Gastroesophageal sphincter (tissue), 4 donors: ENCODE results near the gene DOCK6. TPM values are rescaled to one million over a fixed set of nuclear protein-coding genes. Genes with fewer than 3 reads are reported as not detected.

Experiments used
- ATAC-seq: fragments of 150-250 bp; one replicate; pipeline ENCODE4 v1.9.1; 2016; ENCODE audit warnings: mild to moderate bottlenecking, moderate library complexity
- H3K27ac ChIP-seq, 4 donors: fragments of 200-600 bp; sonication (generic) in 3 of 4; 1 replicate in 3 of 4; 2 replicates in 1 of 4; pipeline ENCODE4 v1.5.1; 2016 to 2019
- H3K27me3 ChIP-seq: fragments of 200-600 bp; sonication (generic); one replicate; pipeline ENCODE4 v1.5.1; 2019
- H3K36me3 ChIP-seq, 2 donors: fragments of 200-600 bp; sonication (generic); one replicate each; pipeline ENCODE4 v1.5.1; 2019; ENCODE audit warnings: control low read depth in 1 of 2
- H3K4me1 ChIP-seq, 3 donors: fragments of 200-600 bp; sonication (generic); 1 replicate in 2 of 3; 2 replicates in 1 of 3; pipeline ENCODE4 v1.5.1; 2016 to 2019; ENCODE audit warnings: control low read depth in 2 of 3
- H3K4me3 ChIP-seq, 2 donors: fragments of 200-600 bp; sonication (generic); one replicate each; pipeline ENCODE4 v1.5.1; 2019; ENCODE audit warnings: mild to moderate bottlenecking in 1 of 2, moderate library complexity in 1 of 2
- H3K9me3 ChIP-seq, 3 donors: fragments of 200-600 bp; sonication (generic); one replicate each; pipeline ENCODE4 v1.5.1; 2017 to 2019; ENCODE audit warnings: control low read depth in 2 of 3
- EP300 ChIP-seq: sonication (generic); formaldehyde crosslinking; IDR thresholded peaks from one replicate; pipeline ENCODE4 v1.6.1; 2017; ENCODE audit warnings: antibody characterized with exemption, mild to moderate bottlenecking
- POLR2A ChIP-seq, 2 donors: fragments of 450-650 bp; IDR thresholded peaks; one replicate each; pipeline ENCODE4 v1.6.1; 2017; ENCODE audit warnings: antibody characterized with exemption in 2 of 2, mild to moderate bottlenecking in 2 of 2, moderate library complexity in 1 of 2
- POLR2AphosphoS5 ChIP-seq: sonication (generic); formaldehyde crosslinking; IDR thresholded peaks from one replicate; pipeline ENCODE4 v1.6.1; 2017; ENCODE audit warnings: antibody characterized with exemption
- WGBS, 2 donors: methylation state at CpG; one replicate each; pipeline ENCODE4 v1.1.5; 2018; ENCODE audit warnings: low coverage in 1 of 2; 5-methylcytosine and 5-hydroxymethylcytosine counted together
- total RNA-seq, 4 donors: library from RNA; depleted of rRNA; stranded (reverse); fragments of >200 nt; gene quantifications; one replicate each; pipeline ENCODE4 v1.1.0, GENCODE V29; 2016
- TF ChIP-seq, protein P1 (sequence below), 4 experiments: fragments of 200-600 bp in 2 of 4; fragments of 450-650 bp in 2 of 4; sonication (generic) in 1 of 4; IDR thresholded peaks; one replicate each; pipeline ENCODE4 v1.5.1; 2017 to 2019; ENCODE audit warnings: antibody characterized with exemption in 4 of 4, mild to moderate bottlenecking in 2 of 4, moderate library complexity in 2 of 4

Gene DOCK6
- total RNA-seq, 4 donors from 2014 or later = 18.5 to 43.1 (median 29.1) TPM

DNA sequence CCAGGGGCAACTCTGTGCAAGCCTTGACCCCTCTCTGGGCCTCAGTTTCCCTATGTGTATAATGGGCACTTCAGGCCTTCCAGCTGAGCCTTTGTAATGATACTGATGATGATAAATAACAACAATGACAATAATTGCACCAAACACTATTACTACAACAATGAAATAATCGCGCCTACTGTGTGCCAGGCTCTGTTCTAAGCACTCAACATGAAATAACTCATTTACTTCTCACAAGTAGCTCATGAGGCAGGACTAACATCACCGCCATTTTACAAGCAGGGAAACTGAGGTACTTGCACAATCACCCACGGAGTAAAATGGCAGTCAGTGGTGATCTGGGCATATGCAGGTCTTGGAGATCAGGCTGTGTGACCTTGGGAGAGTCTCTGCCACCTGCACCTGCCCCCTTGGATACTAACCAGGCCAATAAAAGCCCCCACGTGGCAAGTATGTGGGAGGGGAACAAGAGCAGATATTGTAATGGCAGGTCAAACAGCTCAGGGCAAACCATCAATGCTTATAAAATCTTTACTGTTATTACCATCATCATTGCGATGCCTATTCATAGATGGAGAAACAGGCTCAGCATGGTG lies 23.4 kb downstream of the DOCK6 start:
- peaks cover 0 to 92% of the 10 kb centered on the region in 2 donors for H3K36me3 ChIP-seq
- no peaks in the 10 kb centered on the region for H3K27me3 ChIP-seq
- H3K4me1 ChIP-seq = peaks cover 0 to 10% (median 0%) of the 10 kb centered on the region in 3 donors
- 90 to 96% methylated on average over 6 of the region's 6 CpGs for WGBS, 2 donors
- no peak overlapping the region for H3K27ac ChIP-seq
- TF ChIP-seq POLR2AphosphoS5 (no peak), POLR2A (IDR thresholded peaks at IDR 0.05) (no peak), EP300 (no peak)
- TF ChIP-seq, protein P1, sequence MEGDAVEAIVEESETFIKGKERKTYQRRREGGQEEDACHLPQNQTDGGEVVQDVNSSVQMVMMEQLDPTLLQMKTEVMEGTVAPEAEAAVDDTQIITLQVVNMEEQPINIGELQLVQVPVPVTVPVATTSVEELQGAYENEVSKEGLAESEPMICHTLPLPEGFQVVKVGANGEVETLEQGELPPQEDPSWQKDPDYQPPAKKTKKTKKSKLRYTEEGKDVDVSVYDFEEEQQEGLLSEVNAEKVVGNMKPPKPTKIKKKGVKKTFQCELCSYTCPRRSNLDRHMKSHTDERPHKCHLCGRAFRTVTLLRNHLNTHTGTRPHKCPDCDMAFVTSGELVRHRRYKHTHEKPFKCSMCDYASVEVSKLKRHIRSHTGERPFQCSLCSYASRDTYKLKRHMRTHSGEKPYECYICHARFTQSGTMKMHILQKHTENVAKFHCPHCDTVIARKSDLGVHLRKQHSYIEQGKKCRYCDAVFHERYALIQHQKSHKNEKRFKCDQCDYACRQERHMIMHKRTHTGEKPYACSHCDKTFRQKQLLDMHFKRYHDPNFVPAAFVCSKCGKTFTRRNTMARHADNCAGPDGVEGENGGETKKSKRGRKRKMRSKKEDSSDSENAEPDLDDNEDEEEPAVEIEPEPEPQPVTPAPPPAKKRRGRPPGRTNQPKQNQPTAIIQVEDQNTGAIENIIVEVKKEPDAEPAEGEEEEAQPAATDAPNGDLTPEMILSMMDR (IDR thresholded peaks at IDR 0.05) = no peak
- H3K4me3 ChIP-seq = no peak overlapping the region
- no peak for ATAC-seq
- peaks cover 0 to 10% (median 0%) of the 10 kb centered on the region in 3 donors for H3K9me3 ChIP-seq

DNA sequence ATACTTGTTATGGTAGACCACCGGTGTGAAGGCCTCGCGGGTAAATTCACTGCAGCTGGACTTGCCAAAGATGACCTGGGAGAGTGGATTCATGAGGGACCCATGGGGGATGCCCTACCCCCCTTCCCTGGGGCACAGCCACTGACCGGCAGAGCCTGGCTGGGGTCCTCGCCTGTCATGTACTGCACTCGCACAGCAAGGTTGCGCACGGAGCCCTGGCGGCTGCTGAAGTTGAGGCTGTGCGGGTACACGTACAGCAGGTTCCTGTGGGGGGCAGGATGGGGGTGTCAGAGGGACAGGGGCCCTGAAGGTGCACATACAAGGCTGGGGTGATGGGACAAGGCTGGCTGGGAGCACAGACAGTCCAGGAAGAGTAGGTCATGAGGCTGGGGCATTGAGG lies 24.3 kb downstream of the DOCK6 start:
- Histone ChIP-seq H3K27me3 (no peaks in the 10 kb centered on the region), H3K36me3 (peaks cover 0 to 98% of the 10 kb centered on the region in 2 donors), H3K4me3 (no peak overlapping the region), H3K4me1 (peaks cover 0 to 1% (median 0%) of the 10 kb centered on the region in 3 donors), H3K9me3 (peaks cover 0 to 10% (median 0%) of the 10 kb centered on the region in 3 donors), H3K27ac (no peak overlapping the region)
- TF ChIP-seq, protein P1 (IDR thresholded peaks at IDR 0.05) = no peak
- TF ChIP-seq POLR2AphosphoS5 = no peak
- no peak for TF ChIP-seq EP300
- TF ChIP-seq POLR2A (IDR thresholded peaks at IDR 0.05) = no peak
- no peak for ATAC-seq
- WGBS, 2 donors = 84% methylated on average over 3 of the region's 11 CpGs; no CpG with 5 or more reads in 1 of the 2 donors

DNA sequence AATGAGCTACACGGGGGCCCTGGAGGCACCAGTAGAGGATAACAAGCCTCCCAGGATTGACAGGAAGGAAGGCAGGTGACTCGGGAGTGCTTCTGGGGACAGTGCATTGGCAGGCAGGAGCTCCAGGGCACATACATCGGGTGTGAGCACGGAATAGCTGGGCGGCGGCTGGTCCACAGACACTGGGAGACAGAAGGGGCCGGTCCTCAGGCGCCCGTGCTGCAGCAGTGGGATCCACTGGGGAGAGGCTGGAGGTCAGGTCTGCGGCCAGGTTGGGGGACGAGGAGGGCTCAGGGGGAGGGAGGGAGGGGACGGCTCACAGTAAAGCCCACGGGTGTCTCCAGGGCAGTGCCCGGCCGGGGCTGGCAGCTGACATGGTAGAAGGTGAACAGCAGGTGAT lies 25.0 kb downstream of the DOCK6 start:
- WGBS, 2 donors = 71 to 77% methylated on average over 1 to 4 of the region's 15 CpGs
- peaks cover 0 to 98% of the 10 kb centered on the region in 2 donors for H3K36me3 ChIP-seq
- peaks cover 0 to 10% (median 0%) of the 10 kb centered on the region in 3 donors for H3K9me3 ChIP-seq

DNA sequence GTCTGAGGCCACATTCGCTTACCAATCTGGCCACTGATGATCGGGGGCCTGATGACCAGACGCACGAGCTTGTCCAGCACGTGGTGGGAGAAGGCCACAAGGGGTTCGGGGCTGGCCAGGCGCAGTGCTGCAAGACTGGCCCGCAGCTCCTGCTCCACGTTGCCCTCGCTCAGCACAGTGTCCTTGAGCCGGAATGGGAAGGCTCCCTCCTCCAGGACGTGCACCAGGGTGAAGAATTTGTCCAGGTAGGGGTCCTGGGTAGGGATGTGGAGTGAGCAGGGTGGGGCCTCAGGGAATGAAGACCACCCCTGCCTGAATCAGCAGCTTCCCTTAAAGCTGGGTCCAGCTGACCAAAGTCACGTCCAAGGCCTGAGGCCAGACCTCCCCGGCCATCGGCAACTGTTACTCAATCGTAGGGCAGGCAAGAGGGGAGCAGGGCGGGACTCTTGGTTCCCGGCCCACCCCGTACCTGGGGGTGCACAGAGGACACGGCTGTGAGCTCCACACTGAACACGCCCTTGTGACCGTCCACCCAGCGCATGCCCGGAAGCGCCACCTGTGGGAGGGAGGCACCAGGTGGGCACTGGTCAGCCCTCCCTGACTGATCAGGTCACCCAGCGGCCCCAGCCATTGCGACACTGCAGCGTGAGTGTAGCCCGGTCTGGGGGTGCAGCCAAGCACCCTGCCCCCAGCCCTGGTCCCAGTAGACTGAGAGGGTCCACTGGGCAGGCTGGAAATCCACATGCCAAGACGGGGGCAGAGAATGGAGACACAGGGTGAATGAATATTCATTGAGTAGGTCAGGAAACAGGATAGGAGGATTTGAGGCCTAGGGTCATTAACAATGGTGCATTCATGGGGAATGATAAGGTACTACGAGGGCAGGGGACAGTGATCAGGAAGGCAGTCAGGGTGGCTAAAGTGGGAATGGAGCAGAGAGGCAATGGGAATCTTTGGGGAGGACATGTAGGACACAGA lies 25.7 kb downstream of the DOCK6 start:
- no peak for TF ChIP-seq POLR2AphosphoS5
- TF ChIP-seq POLR2A (IDR thresholded peaks at IDR 0.05) = no peak
- TF ChIP-seq, protein P1 (IDR thresholded peaks at IDR 0.05) = no peak
- 93 to 100% methylated on average over 1 to 3 of the region's 31 CpGs for WGBS, 2 donors

More for the DNA sequence above, 25.0 kb downstream of the DOCK6 start:
- ATAC-seq = no peak
- TF ChIP-seq, protein P1 (IDR thresholded peaks at IDR 0.05) = no peak
- TF ChIP-seq POLR2AphosphoS5 (no peak), EP300 (no peak), POLR2A (IDR thresholded peaks at IDR 0.05) (no peak)
- Histone ChIP-seq H3K4me3 (no peak overlapping the region), H3K27me3 (no peaks in the 10 kb centered on the region), H3K4me1 (no peaks in the 10 kb centered on the region), H3K27ac (no peak overlapping the region)

More for the DNA sequence above, 25.7 kb downstream of the DOCK6 start:
- Histone ChIP-seq H3K4me1 (no peaks in the 10 kb centered on the region), H3K4me3 (no peak overlapping the region), H3K36me3 (peaks cover 0 to 98% of the 10 kb centered on the region in 2 donors), H3K27me3 (no peaks in the 10 kb centered on the region), H3K27ac (no peak overlapping the region), H3K9me3 (peaks cover 0 to 10% (median 0%) of the 10 kb centered on the region in 3 donors)
- no peak for ATAC-seq
